Retinal pigment epithelial cell (primary cell): ENCODE measurements around the gene CRELD2.

Source experiments
- DNase-seq: peaks from one replicate; pipeline ENCODE4 v3.0.0-alpha.2; 2010; ENCODE audit warnings: low read depth
- H3K4me3 ChIP-seq: 2 replicates; pipeline ENCODE4 v1.5.1; 2011; ENCODE audit warnings: mild to moderate bottlenecking, low read length, control low read depth, moderate library complexity
- CTCF ChIP-seq: conservative IDR thresholded peaks from 2 replicates; pipeline ENCODE4 v1.5.1; 2011; ENCODE audit warnings: low read depth, low read length, control low read depth, inconsistent platforms

Gene CRELD2

GRCh38 chr22:49960159-49961004 is 41.9 kb downstream of the CRELD2 start, which contains the start of gene PIM3:
Gene PIM3 (plus strand): TSS chr22:49960772. CDS start chr22:49960948, 176 bp downstream.
- no peak for TF ChIP-seq CTCF
- DNase-seq: peak; percentile 86
- peak within 1 kb of the TSS; percentile 77 for H3K4me3 ChIP-seq

- H3K4me3 ChIP-seq: peak overlapping the region; percentile 77
- no peak for TF ChIP-seq CTCF
- no peak for DNase-seq
Observed at GRCh38 chr22:49961005-49961600, 42.7 kb downstream of the CRELD2 start.

- DNase-seq: no peak
- TF ChIP-seq CTCF: no peak
- H3K4me3 ChIP-seq: peak overlapping the region; percentile 77
Observed at GRCh38 chr22:49961601-49962011, 43.2 kb downstream of the CRELD2 start.

GRCh38 chr22:49962012-49962750 is 43.7 kb downstream of the CRELD2 start:
- peak; percentile 56 for DNase-seq
- H3K4me3 ChIP-seq: peak overlapping the region; percentile 77
- TF ChIP-seq CTCF: no peak

- TF ChIP-seq CTCF: no peak
- no peak for DNase-seq
- H3K4me3 ChIP-seq: peak overlapping the region; percentile 77
Observed at GRCh38 chr22:49962751-49963646, 44.6 kb downstream of the CRELD2 start.

GRCh38 chr22:49963647-49964026 is 45.2 kb downstream of the CRELD2 start:
- TF ChIP-seq CTCF: no peak
- peak overlapping the region; percentile 19 for H3K4me3 ChIP-seq
- DNase-seq: no peak
